ELR (cell line): Measurements from ENCODE around the gene ACY1.
A peak's percentile ranks its signal among the peaks of the same experiment; 100 is the strongest.
"Not testable (repeated sequence)": the region's sequence is repeated elsewhere in the genome, so short reads cannot be mapped to it uniquely, and the experiment has no call there.

ENCODE experiments used
- DNase-seq: peaks from one replicate; pipeline ENCODE4 v3.0.0-alpha.2; 2015; ENCODE audit warnings: low read depth

Gene ACY1

DNA sequence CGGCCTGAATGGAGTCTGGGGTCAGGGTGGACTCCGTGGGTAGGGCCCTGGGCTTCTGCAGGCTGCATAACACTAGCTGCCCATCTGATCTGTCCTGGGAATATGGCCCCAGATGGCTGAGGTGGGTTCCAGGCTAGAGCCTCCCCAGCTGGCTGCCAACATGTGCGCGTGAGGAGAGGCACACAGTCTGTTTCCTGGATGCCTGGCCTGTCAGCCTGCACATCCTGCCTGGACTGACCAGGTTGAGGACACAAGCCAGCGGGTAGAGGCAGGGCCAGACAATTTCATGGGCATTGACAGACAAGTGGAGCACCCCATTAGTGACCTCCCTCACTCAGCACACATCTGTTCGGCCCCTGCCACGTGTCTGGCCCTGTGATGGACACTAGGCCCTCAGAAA, 42.1 kb downstream of the ACY1 start:
- DNase-seq = no peak

DNA sequence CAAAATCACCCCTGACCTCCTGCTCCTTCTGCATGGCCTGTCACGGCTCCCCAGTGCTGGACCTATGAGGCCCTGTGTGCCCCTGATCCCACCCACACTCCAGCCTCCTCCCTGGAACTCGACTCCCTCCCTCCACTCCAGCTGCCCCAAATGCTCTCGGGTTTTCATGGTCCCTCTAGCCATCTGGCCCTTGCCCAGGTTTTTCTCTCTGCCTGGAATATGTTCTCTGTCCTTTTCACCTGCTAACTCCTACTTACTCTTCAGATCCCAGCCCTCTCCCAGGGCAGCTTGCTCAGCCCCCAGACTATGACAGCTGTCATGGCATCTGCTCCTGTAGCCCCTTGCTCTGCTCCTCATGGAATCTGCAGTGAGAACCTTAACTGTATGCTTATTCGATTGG, 42.7 kb downstream of the ACY1 start:
- no peak for DNase-seq

DNA sequence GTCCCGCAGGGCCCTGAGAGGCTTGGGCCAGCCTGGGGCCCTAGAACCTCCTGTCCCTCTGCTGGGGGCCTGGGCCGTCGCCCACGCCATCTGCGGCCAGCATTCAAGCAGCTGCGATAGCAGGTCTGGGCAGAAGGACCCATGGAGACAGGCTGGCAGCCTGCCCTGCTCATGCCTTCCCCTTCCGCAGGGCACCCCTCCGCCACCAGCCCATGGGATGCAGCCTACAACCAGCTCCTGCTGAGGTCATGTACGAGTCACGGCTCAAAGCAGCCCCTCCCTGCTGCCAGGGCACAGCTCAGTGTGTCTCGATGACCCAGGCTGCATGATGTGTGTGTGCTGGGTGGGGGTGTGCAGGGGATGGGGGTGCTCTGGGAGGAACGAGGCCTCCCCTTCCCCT, 45.2 kb downstream of the ACY1 start:
- peak; percentile 46 for DNase-seq

DNA sequence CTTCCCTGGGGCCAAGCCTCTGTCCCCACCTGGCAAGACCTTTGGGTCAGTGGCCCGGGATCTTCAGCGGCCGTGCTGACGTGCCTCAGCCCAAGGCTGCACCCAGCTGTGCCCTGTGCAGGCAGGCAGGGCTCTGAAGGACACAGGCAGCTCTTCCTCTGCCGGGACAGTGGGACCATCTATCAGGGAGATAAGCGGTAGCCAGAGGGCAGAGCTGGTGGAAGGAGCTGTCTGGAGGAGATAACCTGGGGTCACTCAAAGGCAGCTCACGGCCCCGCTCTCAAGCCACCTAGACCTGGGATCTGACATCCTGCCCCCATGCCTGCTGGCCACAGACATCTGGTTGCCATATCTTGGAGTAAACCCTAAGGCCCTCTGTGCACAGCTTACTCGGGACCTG, 45.7 kb downstream of the ACY1 start:
- DNase-seq = no peak

DNA sequence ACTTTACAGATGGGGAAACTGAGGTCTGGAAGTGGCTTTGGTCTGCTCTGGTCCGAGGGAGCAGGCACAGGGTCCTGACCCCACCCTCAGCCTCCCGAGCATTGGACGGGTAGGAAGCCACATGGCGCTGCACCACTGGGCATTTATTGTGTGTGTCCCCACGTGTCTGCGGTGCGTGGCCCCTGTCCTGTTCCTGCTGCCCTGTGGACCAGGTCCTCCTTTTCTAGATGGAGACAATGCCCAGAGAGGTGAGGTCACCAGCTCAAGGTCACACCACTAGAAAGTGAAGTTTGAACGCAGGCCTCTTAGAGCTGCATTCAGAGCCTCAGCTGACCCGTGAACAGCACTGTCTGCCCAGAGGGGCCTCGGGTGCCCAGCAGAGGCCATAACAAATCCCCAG, 46.2 kb downstream of the ACY1 start:
- no peak for DNase-seq

DNA sequence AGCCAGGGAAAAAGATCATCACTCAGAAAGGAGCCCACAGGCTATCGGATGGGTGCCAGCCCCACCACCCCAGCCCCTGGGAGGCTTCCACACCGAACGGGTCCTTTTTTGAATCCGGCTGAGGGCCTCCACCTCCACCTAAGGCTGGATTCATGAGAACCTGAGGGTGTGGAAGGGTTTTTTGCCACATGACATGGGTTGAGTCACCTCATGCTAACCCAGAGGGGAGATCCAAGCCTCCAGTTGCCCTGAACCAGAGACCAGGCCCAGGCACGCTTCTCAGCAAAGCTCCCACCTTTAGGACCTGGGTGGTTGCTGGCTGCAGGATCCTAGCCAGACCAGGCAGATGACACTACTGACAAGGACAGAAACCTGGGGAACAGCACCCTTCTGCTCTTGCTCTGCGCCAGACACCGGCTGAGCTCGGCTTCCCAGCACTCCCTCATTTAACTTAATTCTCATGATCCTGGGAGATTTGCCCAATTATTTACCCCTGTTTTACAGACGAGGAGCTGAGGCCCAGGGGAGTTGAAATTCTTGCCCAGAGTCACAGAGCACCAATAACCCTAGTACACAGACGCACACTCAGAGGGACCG, 47.5 kb downstream of the ACY1 start:
- DNase-seq = no peak

DNA sequence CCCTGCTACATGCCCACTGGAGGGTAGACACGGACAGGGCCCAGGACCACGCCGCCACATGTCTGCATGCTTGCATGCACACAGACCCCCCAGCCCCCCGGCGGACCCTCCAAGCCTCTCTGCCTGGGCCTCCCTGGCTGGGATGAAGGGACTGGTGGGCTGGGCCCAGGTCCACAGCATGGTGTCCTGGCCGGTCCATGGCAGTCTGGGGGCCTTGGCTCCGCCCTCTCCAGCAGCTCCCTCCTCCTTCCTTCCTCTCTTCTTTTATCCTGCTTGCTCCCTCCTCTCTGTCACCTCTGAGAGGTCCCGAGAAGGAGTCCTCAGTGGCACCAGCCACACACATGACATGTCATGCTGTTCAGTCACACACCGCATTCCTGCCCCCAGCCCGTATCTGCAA, 48.6 kb downstream of the ACY1 start:
- DNase-seq = no peak

DNA sequence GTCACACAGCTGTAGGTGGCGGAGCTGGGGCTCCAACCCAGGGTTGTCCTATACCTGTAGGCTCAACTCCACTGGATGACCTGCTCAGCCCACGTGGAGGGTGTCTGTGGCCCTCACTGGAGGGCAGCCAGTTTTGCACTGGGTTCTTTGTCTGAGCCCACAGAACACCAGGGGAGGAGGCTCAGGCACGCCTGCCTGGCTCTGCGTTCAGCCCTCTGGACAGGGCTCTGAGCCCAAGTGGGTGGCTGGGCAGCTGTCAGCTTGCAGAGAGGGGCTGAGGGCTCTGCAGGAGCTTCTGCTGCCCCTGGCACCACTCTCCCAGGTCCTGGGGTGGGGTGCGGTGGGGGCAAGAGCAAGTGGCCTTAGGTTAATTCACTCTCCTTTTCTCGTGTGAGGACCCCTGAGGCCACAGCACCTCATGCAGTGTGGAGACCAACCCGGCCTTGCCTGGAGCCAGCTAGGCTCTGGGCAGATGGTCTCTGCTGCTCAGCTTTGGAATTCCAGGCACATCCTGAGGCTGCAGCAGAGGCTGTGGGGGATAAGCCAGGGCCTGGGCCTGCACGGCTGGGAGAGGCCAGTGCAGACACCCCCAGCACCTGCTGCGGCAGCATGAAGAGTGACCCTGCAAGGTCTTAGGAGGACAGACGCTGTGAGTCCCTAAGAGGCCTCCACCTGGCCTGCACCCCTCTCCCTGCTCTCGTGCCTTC, 49.5 kb downstream of the ACY1 start:
- DNase-seq = no peak

DNA sequence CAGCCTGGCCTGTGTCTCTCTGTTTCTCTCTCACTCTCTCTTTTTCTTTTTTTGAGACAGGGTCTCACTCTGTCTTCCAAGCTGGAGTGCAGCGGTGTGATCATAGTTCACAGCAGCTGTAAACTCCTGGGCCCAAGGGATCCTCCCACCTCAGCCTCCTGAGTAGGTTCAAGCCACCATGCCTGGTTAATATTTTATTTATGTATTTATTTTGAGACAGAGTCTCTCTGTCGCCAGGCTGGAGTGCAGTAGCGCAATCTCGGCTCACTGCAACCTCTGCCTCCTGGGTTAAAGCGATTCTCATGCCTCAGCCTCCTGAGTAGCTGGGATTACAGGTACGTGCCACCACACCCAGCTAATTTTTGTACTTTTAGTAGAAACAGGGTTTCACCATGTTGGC, 50.4 kb downstream of the ACY1 start:
- not testable (repeated sequence) for DNase-seq

DNA sequence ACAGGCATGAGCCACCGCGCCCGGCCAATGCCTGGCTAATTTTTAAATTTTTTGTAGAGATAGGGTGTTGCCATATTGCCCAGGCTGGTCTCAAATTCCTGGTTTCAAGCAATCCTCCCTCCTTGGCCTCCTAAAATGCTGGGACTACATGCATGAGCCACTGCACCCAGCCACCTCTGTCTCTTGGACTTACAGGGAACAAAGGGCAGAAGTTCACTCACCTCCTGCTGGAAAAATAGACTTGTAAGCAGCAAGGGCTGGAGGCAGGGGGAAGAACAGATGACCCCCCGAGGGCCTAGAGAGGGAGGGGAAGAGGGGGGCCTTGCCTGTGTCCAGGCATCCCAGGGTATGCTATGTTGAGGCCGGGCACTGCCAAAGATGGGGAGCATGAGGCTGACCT, 50.9 kb downstream of the ACY1 start:
- DNase-seq = no peak

DNA sequence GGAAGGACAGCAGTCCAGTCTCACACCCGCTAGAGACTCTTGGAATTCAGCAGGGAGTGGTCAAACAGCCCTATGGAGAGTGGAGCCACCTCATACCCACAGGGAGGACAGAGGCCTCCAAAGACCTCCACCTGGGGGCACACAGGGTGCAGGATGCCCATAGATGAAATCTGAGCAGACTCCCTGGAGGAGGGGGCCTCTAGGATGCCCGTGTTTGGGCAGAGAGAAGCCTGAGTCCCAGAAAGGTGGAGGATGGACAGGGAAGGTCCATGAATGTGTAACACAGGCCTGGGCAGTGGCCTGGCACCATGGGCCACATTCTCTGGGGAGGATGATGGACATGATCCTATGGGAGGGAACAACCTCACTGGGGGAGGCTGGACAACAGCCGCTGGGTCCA, 51.3 kb downstream of the ACY1 start:
- DNase-seq = no peak

DNA sequence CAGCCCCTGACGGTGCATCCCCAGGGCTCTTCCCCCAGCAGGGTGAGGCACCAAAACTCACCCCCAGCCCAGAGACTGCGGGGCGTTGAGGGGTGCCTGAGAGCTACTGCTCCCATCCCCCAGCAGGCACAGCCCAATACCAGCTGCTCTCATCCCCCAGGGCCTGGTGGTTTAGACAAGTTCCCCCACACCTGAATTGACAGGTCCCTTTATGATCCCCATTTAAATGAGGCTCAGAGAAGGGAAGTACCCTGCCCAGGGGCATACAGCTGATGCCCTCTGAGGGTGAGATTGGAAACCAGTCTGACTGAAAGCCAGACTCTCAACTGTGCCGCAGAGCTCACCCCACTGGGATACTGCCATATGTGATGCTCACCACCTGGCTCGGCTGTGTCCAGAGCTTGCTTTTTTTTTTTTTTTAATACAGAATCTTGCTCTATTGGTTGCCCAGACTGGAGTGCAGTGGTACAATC, 52.9 kb downstream of the ACY1 start:
- no peak for DNase-seq

DNA sequence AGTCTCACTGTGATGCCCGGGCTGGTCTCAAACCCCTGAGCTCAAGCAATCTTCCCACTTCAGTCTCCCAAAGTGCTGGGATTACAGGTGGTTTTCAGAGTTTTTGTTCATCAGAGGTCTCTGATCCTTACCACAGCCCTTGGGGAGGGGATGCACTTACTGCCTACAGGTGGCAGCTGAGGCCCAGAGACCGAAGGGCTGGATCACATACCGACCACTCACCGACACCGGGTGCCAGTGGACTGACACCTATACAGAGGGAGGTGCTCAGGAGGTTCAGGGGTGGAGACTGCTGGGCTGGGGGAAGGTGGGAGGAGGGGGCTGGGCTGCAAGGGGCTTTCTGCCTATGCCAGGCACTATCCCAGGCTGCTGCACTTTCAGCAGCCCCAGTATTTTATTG, 53.5 kb downstream of the ACY1 start:
- no peak for DNase-seq

DNA sequence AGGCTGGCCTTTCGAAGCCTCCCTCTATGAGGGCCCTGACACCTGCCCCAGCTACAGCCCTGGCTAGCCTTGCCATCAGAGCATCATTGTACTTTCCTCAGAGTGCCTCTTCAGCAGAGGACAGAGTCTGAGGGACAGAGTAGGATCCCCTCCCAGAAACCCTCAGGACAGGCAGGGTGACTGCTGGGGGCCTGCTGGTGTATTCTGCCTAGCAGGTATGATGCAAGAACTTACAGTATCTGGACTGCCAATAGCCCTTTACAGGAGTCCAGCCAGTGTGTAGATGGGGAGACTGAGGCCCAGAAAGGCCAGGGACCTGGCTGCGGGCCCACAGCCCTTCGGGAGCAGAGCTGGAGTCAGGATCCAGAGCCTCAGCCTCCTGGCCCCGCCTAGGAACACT, 54.0 kb downstream of the ACY1 start:
- no peak for DNase-seq

DNA sequence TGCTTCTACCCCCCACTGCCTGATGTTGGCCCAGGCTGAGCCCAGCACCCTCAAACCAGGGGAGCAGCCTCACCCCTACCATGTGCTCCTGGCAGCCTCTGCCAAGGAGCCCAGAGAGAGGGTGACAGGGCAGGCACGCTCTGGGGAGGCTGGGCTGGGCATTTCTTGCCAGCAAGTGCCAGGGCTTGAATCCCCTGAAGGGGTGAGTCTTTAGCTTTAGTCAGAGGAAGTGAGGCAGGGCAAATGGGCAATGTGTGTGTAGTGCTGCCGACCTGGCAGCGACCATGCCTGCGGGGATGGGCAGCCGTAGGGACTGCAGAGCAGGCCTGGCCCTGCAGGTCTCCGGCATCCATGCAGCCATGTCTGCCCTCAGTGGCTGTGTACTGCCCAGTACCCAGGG, 54.9 kb downstream of the ACY1 start:
- DNase-seq = no peak
